ENCODE data around the gene FLVCR2.

DNA sequence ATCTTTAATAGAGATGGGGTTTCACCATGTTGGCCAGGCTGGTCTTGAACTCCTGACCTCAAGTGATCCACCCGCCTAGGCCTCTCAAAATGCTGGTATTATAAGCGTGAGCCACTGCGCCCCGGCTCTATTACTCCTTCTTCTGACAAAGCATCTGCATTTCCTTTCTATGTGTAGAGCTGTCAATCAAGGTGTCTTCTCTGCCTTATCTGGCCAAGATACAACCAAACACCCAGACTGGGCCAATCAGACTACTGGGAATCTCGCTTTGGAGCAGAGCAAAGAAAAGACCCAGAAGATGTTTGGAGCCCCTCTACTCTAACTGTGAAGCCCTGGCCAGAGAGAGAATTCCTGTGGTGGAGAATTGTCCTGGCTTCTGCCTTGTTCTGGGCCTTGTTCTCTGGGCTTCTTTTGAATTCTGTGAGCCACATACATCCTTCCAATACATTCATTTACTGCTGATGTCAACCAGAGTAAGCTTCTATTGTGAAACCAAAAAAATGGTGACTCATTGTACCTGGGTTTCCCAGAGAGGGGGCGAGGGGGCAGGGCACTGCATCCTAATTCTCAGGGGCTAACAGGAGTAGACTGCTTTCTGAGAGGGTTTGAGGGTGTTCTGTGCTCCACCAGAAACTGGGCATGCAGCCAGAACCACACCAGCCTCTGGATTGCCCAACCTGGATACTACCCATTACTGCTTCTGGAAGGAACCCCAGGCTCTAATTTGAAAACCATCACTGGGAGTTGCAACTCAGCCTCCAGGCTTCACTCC is 18.8 kb upstream of the FLVCR2 start:
- TF ChIP-seq, protein P1, sequence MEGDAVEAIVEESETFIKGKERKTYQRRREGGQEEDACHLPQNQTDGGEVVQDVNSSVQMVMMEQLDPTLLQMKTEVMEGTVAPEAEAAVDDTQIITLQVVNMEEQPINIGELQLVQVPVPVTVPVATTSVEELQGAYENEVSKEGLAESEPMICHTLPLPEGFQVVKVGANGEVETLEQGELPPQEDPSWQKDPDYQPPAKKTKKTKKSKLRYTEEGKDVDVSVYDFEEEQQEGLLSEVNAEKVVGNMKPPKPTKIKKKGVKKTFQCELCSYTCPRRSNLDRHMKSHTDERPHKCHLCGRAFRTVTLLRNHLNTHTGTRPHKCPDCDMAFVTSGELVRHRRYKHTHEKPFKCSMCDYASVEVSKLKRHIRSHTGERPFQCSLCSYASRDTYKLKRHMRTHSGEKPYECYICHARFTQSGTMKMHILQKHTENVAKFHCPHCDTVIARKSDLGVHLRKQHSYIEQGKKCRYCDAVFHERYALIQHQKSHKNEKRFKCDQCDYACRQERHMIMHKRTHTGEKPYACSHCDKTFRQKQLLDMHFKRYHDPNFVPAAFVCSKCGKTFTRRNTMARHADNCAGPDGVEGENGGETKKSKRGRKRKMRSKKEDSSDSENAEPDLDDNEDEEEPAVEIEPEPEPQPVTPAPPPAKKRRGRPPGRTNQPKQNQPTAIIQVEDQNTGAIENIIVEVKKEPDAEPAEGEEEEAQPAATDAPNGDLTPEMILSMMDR (IDR thresholded peaks at IDR 0.05 in 4 of 5, conservative IDR thresholded peaks at IDR 0.05 in 1 of 5) = no peak
- no peak for TF ChIP-seq POLR2A (IDR thresholded peaks at IDR 0.05)

All from gastrocnemius medialis (tissue), 4 donors.